ENCODE measurements around the gene RGS6.

The RGS6 gene

GRCh38 chr14:72401632-72402376, 469.6 kb downstream of the RGS6 start:
- no peak for TF ChIP-seq CTCF (IDR thresholded peaks at IDR 0.05; ENCODE audit: insufficient read depth, low read length, poor library complexity, severe bottlenecking)

GRCh38 chr14:72402377-72402772, 470.1 kb downstream of the RGS6 start:
- no peak for DNase-seq (ENCODE audit: extremely low read depth, insufficient read length)
- TF ChIP-seq CTCF (IDR thresholded peaks at IDR 0.05; ENCODE audit: insufficient read depth, low read length, poor library complexity, severe bottlenecking), result no peak
- H3K4me3 ChIP-seq (replicated peaks; ENCODE audit: low read depth, low read length), result no peak overlapping the region

More at GRCh38 chr14:72401632-72402376, 469.6 kb downstream of the RGS6 start:
- Histone ChIP-seq H3K27me3 (replicated peaks; ENCODE audit: control insufficient read depth, insufficient read depth, low read length) (no peaks in the 10 kb centered on the region), H3K4me3 (replicated peaks; ENCODE audit: low read depth, low read length) (no peak overlapping the region), H3K36me3 (ENCODE audit: control insufficient read depth, insufficient read depth, low read length) (no peaks in the 10 kb centered on the region)
- no peak for DNase-seq (ENCODE audit: extremely low read depth, insufficient read length)

GRCh38 chr14:72404106-72404774, 472.0 kb downstream of the RGS6 start:
- Histone ChIP-seq H3K4me3 (replicated peaks; ENCODE audit: low read depth, low read length) (no peak overlapping the region), H3K27me3 (replicated peaks; ENCODE audit: control insufficient read depth, insufficient read depth, low read length) (no peaks in the 10 kb centered on the region), H3K36me3 (ENCODE audit: control insufficient read depth, insufficient read depth, low read length) (no peaks in the 10 kb centered on the region)
- no peak for DNase-seq (ENCODE audit: extremely low read depth, insufficient read length)
- no peak for TF ChIP-seq CTCF (IDR thresholded peaks at IDR 0.05; ENCODE audit: insufficient read depth, low read length, poor library complexity, severe bottlenecking)

More at GRCh38 chr14:72402377-72402772, 470.1 kb downstream of the RGS6 start:
- no peaks in the 10 kb centered on the region for H3K27me3 ChIP-seq (replicated peaks; ENCODE audit: control insufficient read depth, insufficient read depth, low read length)
- H3K36me3 ChIP-seq (ENCODE audit: control insufficient read depth, insufficient read depth, low read length), result no peaks in the 10 kb centered on the region

GRCh38 chr14:72404998-72405397, 472.8 kb downstream of the RGS6 start:
- no peak for DNase-seq (ENCODE audit: extremely low read depth, insufficient read length)
- H3K4me3 ChIP-seq (replicated peaks; ENCODE audit: low read depth, low read length), result no peak overlapping the region
- TF ChIP-seq CTCF (IDR thresholded peaks at IDR 0.05; ENCODE audit: insufficient read depth, low read length, poor library complexity, severe bottlenecking), result no peak
- H3K27me3 ChIP-seq (replicated peaks; ENCODE audit: control insufficient read depth, insufficient read depth, low read length), result no peaks in the 10 kb centered on the region
- H3K36me3 ChIP-seq (ENCODE audit: control insufficient read depth, insufficient read depth, low read length), result no peaks in the 10 kb centered on the region

- TF ChIP-seq CTCF (IDR thresholded peaks at IDR 0.05; ENCODE audit: insufficient read depth, low read length, poor library complexity, severe bottlenecking), result no peak
- no peaks in the 10 kb centered on the region for H3K27me3 ChIP-seq (replicated peaks; ENCODE audit: control insufficient read depth, insufficient read depth, low read length)
- no peak for DNase-seq (ENCODE audit: extremely low read depth, insufficient read length)
- no peak overlapping the region for H3K4me3 ChIP-seq (replicated peaks; ENCODE audit: low read depth, low read length)
- no peaks in the 10 kb centered on the region for H3K36me3 ChIP-seq (ENCODE audit: control insufficient read depth, insufficient read depth, low read length)
Measured at GRCh38 chr14:72408020-72408419, 475.8 kb downstream of the RGS6 start.
